BJ (cell line): Measurements from ENCODE around the gene OR10G3. TPM values are rescaled to one million over a fixed set of nuclear protein-coding genes. Genes with fewer than 3 reads are reported as not detected.
"Not testable (repeated sequence)": the region's sequence is repeated elsewhere in the genome, so short reads cannot be mapped to it uniquely, and the experiment has no call there.

Source experiments
- CTCF ChIA-PET: fragments of 350-600 bp; formaldehyde crosslinking; extraction: SDS; loops from one replicate; lab custom pipeline; 2021; ENCODE audit warnings: antibody characterized with exemption, inconsistent platforms; lab: Yijun Ruan, JAX
- POLR2A ChIA-PET: fragments of 300-600 bp; sonication (Branson Sonifier 250); formaldehyde crosslinking; extraction: SDS; loops from one replicate; lab custom pipeline; 2021; ENCODE audit warnings: antibody characterized with exemption; lab: Charles Lee
- DNase-seq: peaks from one replicate; pipeline ENCODE4 v3.0.0-alpha.2; 2011; ENCODE audit warnings: low read depth
- H3K27me3 ChIP-seq: 2 replicates; pipeline ENCODE4 v1.6.0; 2011; ENCODE audit warnings: low read length; ENCODE audit not compliant: control insufficient read depth, insufficient read depth
- H3K36me3 ChIP-seq: 2 replicates; pipeline ENCODE4 v1.5.1; 2011; ENCODE audit warnings: low read length; ENCODE audit not compliant: control insufficient read depth, insufficient read depth
- H3K4me3 ChIP-seq: 2 replicates; pipeline ENCODE4 v1.5.1; 2011; ENCODE audit warnings: low read depth, mild to moderate bottlenecking, control low read depth, low read length
- polyA plus RNA-seq: library from polyadenylated mRNA; depleted of rRNA; stranded (reverse); fragments of >200 nt; gene quantifications from 2 replicates; pipeline ENCODE4 v1.2.3, GENCODE V29; 2011
- TF ChIP-seq, protein P1 (sequence below): IDR thresholded peaks from 2 replicates; pipeline ENCODE4 v1.5.1; 2011; ENCODE audit warnings: low read depth, mild to moderate bottlenecking, control low read depth, inconsistent platforms, low read length, moderate library complexity; ENCODE audit not compliant: insufficient read depth

Gene OR10G3
- polyA plus RNA-seq, 1 experiment, result not detected

DNA sequence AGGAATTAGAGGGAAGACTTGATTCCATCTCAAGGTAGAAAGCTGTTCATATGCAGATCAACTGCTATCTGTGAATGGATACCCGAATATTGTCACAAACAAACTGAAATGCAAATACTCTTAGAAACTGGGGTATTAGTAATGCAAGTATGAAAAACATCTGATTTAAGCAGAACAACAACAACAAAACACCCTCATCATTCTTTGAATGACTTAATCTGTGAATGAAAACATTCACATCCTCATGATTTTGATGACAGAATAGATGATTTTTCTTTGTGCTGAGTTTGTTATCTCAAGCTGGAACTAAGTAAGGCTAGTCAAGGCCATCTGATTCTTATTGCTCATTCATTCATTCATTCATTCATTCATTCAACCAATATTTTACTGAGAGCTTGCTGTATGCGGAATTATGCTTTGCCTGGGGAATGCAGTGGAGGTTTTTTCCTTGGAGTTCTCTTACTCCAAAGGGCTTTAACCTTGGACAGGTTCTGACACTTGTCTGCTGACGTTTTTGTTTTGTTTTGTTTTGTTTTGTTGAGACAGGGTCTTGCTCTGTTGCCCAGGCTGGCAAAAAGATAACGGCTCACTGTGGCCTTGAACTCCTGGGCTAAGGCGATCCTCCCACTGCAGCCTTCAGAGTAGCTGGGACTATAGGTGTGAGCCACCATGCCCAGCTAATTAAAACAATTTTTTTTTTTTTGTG lies 23.3 kb downstream of the OR10G3 start:
- ChIA-PET CTCF (interaction anchor here (0.7 to 3.2 kb wide), 7 partner anchors 19 to 80 kb away, joined by 3 to 19 read pairs (median 4); partner anchors contain the start of gene METTL3), POLR2A (no interaction called here)
- H3K4me3 ChIP-seq, result no peak overlapping the region
- TF ChIP-seq, protein P1, sequence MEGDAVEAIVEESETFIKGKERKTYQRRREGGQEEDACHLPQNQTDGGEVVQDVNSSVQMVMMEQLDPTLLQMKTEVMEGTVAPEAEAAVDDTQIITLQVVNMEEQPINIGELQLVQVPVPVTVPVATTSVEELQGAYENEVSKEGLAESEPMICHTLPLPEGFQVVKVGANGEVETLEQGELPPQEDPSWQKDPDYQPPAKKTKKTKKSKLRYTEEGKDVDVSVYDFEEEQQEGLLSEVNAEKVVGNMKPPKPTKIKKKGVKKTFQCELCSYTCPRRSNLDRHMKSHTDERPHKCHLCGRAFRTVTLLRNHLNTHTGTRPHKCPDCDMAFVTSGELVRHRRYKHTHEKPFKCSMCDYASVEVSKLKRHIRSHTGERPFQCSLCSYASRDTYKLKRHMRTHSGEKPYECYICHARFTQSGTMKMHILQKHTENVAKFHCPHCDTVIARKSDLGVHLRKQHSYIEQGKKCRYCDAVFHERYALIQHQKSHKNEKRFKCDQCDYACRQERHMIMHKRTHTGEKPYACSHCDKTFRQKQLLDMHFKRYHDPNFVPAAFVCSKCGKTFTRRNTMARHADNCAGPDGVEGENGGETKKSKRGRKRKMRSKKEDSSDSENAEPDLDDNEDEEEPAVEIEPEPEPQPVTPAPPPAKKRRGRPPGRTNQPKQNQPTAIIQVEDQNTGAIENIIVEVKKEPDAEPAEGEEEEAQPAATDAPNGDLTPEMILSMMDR, result no peak
- H3K36me3 ChIP-seq, result no peaks in the 10 kb centered on the region
- H3K27me3 ChIP-seq, result no peaks in the 10 kb centered on the region
- no peak for DNase-seq

DNA sequence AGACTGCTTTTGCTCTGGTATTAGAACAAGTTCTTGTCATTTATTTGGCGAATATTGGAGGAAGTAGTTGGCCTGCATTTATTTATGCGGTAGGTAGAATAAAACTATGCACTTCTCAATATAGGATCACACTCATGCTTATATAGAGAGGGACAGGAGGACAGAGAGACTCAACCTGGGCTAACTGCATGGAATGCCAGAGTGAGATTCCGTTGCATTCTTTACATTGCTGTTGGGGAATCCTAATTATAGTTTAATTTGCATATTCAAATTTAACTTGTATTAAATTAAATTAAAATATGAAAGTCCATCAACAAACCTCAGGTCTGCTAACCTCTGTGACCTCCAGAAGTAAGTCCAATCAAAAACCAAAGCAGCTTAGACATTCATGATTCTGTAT lies 26.6 kb downstream of the OR10G3 start:
- ChIA-PET CTCF (no interaction called here), POLR2A (no interaction called here)
- H3K4me3 ChIP-seq, result no peak overlapping the region
- no peak for DNase-seq
- H3K27me3 ChIP-seq, result no peaks in the 10 kb centered on the region
- no peaks in the 10 kb centered on the region for H3K36me3 ChIP-seq
- TF ChIP-seq, protein P1, result no peak

DNA sequence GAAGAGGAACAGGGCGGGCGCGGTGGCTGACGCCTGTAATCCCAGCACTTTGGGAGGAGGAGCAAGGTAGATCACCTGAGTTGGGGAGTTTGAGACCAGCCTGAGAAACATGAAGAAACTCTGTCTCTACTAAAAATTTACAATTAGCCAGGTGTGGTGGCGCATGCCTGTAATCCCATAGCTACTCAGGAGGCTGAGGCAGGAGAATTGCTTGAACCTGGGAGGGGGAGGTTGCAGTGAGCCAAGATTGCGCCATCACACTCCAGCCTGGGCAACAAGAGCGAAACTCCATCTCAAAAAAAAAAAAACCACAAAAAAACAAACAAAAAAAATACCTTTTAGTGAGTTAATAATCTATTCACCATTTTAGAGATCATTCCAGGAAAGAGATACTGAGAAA lies 35.3 kb downstream of the OR10G3 start:
- H3K4me3 ChIP-seq, POLR2A ChIA-PET, DNase-seq, H3K36me3 ChIP-seq, CTCF ChIA-PET, H3K27me3 ChIP-seq: not testable (repeated sequence)

DNA sequence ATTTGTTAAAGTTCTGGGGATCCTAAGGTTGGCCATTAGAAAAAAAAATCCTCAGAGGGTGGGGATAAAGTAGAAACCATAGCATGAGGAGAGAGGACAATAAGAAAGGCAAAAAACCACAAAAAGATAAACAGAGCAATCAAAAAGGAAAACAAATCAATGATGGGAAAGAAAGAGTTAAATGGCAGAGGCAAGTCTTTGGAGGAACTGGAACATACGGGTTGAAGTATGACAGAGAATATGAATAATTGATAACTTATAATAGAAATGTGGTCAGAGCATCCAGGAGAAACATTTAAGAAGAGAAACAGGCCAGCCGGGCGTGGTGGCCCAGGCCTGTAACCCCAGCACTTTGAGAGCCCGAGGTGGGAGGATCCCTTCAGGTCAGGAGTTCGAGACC lies 35.9 kb downstream of the OR10G3 start:
- POLR2A ChIA-PET, result no interaction called here
- CTCF ChIA-PET, result no interaction called here

DNA sequence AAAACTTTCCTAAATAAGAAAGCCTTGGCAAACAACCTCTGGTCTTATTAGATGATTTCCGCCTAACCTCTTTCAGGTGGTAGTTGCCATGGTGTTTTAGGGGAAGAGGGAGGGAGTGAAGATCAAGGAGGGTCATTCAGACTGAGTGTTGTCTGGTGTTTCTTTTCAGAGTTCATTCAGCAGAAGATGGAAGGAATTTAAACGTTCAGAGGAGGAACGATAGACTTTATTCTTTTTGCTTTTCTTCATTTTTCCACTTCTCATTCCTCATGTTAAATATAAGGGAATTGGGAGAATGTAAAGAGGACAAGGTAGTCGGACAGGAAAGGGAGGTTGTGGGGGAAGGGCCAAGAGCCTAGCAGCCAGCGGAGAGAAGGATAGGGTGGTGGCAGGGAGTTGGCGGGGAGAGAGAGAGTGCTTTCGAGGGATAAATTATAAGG lies 36.3 kb downstream of the OR10G3 start:
- Histone ChIP-seq H3K36me3 (no peaks in the 10 kb centered on the region), H3K27me3 (peaks cover 4% of the 10 kb centered on the region; the same call in 1 of the 2 replicates), H3K4me3 (no peak overlapping the region)
- TF ChIP-seq, protein P1, result no peak
- no peak for DNase-seq
- POLR2A ChIA-PET, result no interaction called here
- CTCF ChIA-PET, result no interaction called here

More for the DNA sequence above, 35.9 kb downstream of the OR10G3 start:
- TF ChIP-seq, protein P1, result no peak
- Histone ChIP-seq H3K27me3 (peaks cover 3% of the 10 kb centered on the region; the same call in 1 of the 2 replicates), H3K4me3 (no peak overlapping the region), H3K36me3 (no peaks in the 10 kb centered on the region)
- no peak for DNase-seq
